GM19395 (cell line): Measurements from ENCODE around the gene CAPN9.
"Not testable (repeated sequence)": the region's sequence is repeated elsewhere in the genome, so short reads cannot be mapped to it uniquely, and the experiment has no call there.

ENCODE experiments used
- ATAC-seq: cut with Tn5 transposase; IDR thresholded peaks from one replicate; pipeline ENCODE4 v1.9.1; 2021; ENCODE audit warnings: mild to moderate bottlenecking, moderate library complexity; ENCODE audit not compliant: unreplicated experiment

The CAPN9 gene

DNA sequence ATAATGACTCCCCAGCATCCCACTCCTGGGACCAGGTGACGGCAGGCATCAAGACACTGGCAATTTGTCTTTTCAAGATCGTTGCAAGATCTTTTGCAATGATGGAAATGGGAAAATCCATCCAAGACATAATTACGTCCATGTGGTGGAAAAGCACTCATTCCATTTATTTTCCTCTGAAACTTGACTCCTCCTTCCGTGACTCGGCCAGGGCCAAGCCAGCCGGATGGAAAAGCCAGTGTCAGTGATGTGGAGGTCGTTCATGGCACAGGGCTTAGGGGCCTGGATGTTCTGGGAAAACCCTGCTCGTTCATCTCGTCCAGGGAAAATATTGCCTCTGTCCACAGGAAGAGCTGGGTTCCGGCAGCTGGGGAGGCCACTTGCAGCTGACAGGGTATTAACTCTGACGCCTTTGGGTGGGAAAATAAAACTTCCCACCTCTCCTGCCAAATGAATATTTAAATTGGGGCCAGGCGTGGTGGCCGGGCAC, 74.9 kb downstream of the CAPN9 start:
- no peak for ATAC-seq

DNA sequence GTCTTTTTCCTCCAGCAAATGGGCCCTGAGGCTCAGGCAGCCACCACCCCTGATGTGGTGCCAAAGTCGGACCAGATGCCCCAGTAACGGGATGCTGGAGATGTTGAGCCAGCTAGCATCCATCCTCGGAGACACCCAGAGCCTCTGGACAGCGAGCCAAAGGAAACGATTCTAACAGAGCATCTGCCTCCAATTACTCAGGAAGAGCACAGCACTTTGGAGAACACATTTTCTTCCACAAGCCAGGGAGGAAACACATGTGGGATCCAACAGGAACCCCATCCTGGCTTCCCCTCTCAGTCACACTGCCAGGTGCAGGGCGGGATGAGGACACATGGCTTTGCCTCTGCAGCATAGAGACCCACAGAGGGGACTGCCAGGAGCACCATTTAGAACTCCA, 76.2 kb downstream of the CAPN9 start:
- ATAC-seq = no peak

DNA sequence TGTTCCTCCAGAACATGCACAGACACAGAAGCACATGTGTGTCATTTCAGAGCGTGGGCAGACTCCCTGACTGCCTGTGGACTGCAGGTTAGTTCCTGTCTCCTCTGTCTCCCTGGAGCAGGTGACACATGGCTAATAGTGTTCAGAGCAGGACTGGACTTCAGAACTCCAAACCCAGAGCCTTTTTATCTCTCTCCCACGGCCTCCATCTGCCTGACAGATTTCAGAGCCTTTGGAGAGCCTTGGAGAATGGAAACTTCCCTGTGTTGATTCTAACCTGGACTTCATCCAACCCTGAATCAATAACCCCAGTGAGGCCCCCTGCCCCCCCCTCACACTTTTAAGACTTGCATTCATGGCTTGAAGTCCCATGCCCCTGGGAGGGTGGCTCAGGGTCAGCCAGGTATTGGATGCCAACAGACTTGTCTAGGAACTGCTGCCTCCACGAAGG, 76.8 kb downstream of the CAPN9 start:
- ATAC-seq = no peak

DNA sequence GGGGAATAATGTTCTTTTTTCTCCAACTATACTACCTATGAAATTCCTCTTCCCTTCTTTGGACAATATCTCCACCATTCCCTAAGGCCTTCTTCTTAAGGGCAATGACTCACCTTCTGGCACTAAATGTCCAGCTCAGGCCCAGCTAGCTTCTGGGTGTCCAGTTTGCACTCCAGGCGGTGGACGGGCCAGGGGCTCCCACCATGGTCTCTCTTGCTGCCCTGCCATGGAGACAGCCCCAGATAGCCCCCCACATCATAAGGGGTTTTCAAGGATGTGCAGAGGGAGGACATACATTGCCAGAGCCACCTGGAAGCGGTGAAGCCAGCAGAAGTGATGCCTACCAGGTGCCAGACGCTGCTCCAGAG, 77.3 kb downstream of the CAPN9 start:
- ATAC-seq = no peak

DNA sequence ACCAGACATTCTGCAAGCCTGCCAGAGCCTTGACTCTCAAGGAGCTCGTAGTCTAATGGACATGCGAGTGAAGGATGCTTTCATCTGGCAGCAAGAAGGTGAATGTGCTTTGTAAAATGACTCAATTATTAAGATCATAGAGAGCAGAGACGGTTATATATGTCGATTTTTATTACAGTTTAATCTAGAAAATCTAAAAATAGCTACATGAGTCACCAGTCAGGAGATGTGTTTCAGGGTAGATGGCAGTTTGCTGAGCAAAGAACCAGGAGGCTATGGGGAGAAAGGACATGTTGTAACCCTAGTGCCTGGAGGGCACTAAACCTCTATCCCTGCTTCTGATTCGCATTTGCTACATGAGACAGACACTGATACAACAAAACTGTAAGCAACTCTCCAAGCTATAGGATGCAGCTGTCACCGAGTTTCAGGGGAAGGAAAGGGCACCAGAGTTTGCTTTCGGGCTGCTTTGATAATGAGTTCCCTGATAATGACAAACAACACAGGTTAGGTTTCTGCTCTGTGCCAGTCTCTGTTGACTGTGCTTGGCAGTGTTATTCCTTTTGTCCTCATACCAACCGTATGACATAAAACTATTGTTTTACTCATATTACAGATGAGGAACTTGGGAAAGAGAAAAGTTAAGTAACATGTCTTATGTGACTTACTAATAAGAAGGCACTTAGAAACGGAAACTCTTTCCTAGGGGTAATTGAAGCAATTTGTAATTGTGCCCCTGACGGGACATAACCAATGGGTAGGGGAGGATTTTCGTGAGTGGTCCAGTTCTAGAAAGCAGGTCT, 77.9 kb downstream of the CAPN9 start:
- ATAC-seq = no peak

DNA sequence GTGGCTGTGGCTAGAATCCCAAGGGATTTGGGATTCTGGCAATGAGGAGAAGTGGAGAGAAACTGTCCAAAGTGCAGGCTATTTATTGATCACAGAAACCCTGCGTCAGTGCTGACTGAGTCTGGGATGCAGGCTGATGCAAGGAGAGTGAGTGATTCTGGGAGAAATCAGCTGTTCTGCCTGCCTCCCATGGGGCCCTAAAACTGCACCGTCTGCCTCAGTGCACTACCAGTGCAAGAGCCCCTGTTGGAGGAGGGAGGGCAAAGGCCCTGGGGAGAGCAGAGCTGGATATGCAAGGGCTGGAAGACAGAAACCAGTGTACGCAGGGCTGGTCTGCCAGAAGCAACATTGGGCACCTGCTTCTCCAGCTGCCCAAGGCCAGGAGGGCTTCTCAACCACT, 78.6 kb downstream of the CAPN9 start:
- ATAC-seq = no peak

DNA sequence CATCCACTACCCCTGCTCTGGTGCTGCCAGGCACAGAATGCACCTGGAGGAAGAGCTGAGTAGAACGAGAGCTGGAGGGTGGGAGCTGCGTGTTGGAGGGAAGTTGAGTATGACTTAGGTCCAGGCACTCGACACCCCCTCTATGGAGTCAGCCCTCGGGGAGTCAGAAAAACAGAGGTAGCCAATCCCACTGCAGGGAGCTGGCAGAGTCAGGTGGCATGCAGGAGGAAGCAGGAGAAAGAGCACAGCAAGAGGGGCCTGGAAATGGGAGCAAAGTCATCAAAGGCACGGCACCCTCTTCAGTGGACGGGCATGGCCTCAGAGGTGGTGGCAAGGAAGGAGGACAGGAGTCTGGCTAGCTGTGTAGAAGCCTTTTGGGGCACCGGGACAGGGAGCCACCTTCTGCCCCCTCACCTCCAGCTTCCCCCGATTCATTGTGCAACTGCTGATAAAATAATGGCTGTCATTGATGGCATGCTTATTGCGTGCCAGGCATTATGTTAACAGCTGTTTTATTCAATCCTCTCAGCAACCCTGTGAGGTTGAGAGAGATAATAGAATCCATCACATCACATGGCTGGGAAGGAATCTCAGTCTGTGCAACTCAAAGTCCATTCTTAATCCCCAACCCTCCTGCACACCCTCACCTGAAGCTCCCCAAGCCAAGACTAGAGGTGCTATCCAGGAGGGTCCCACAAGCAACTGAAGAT, 79.1 kb downstream of the CAPN9 start:
- no peak for ATAC-seq

DNA sequence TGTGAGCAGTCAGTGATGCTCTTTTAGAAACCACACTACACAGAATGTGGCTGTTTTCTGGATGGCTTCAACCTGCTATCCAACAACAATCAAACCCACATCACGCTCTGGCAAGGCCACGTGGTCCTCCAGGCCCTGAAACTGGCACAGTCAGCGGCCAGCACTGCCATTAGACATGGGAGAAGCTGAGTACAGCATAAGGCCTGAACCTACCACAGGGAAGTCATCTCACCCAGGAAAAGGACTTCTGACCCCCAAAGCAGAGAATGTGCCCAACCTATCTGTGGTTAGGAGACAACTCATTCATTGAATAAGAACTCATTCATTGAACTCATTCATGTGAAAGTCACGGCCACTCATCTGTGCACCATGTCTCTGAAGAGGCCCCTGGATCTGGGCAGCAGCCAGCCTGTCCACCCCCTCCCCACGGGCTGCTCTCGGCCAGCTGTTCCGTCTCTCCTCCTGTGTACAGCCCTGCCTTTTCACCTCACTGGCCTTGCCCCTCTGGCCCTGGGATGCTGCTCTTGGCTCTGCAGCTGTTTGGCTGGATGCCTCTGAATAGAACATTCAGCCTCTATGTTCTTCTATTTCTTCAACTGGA, 80.0 kb downstream of the CAPN9 start:
- no peak for ATAC-seq

DNA sequence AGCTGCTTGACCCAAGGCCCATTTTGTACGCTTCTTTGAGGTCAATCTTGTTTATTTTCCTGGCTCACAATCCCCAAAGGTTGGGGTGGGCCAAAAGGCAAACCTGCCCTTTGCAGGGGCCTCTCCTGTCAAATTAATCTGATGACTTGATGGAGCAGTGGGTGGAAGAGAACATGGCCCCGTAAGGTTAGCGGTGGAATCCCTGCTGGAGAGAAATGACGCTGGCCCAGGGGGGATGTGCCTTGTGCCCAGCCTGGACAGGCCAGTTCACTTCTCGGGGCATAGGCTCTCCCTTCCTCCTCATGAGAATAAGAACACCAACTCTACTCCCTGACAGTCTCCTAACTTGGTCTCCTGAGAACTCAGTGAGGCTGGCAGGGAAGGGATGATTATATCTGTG, 80.6 kb downstream of the CAPN9 start:
- ATAC-seq = no peak

DNA sequence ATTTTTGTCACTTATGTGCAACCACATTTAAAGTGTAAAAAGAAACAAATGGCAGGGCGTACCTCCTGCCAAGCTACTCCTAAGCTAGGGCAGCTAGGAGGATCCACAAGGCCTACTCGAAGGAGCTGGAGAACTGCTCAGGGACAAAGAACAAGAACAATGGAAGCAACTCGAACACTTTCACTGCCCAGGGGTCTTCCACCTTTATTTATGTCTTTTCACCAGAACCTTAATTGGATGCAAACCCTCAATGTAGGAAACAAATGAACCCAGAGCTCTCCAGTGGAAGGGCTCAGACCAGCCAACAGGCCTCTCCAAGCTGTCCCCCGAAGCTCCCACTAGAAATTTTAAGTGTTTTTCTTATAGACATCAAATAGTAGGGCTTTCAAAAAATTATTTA, 81.2 kb downstream of the CAPN9 start:
- ATAC-seq = no peak

DNA sequence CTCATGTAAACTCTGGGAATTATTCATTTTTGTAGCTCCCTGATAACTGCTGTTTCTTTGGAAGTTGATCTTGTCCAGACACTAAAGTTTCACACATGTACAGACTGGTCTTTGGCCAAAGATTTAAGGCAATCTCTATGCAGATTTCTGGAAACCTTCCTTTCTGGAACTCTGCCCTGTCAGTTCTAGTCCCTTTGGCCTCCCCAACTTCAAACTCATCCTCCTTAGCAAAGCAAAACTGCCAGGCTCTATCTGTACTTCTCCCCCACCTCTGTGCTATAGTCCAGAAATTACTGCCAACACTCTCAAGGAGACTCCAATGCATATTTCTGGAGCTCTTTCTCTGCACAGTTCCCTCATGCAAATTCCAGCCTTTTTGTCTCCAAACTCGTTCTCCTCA, 84.6 kb downstream of the CAPN9 start:
- no peak for ATAC-seq

DNA sequence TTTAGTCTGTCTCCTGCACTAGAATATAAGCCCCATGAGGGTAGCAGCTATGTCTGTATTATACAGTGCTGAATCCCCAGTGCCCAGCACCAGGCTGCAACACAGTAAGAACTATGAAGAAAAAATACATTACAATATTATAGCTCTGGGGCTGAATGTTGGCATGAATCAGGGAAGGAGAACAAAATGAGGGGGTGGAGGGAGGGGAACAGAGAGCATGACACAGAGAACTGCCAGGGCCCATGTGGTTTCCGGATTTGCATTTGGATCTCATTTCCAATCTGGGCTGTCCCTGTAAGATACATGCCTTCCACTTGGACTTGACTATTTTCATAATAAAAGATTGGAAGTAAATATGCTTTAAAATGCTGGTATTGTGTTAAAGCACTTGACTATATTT, 85.3 kb downstream of the CAPN9 start:
- ATAC-seq = no peak

DNA sequence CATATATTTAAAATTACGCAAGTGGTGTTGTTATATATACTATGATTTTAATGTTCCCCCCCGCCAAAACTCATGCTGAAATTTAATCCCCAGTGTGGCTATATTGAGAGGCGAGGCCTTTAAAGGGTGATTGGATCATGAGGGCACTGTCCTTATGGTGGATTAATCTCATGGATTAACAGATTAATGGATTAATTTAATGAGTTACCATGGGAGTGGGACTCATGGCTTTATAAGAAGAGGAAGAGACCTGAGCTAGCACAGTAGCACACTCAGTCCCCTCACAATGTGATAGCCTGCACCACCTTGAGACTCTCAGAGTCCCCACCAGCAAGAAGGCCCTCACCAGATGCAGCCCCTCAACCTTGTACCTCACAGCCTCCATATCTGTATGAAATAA, 86.3 kb downstream of the CAPN9 start:
- no peak for ATAC-seq

DNA sequence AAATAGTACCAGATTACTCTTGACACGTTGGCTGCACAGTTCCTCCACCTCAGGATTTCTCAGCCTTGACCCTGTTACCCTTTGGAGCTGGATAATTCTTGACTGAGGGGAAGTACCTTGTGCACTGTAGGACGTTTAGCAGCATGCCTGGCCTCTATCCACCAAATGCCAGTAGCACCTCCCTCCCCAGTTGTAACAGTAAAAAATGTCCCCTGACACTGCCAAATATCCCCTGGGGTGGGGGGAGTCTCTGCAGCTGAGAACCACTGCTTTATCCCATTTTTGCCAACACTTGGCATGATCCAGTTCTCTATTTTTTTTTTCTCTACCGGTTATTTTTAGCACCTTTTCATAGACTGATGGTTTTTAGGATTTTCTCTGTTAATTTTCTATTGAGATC, 87.1 kb downstream of the CAPN9 start:
- ATAC-seq = no peak

DNA sequence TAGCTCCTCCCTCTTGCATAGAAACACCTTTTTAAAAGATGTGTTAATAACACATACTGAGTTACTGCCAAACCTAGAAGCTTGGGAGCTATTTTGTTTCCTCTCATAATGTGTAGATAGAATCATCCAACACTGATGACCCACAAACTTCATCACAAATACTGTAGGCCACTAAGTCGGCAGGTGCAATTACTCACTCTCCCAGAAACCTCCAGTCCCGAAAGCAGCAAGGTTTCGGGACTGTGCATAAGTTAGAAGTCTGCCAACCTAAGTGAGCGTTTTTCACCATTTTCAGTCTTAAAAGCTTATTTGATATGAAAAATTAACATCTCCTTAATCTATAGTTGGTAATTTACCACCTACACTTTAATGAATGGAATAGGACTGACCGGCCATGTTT, 89.2 kb downstream of the CAPN9 start:
- ATAC-seq = no peak

DNA sequence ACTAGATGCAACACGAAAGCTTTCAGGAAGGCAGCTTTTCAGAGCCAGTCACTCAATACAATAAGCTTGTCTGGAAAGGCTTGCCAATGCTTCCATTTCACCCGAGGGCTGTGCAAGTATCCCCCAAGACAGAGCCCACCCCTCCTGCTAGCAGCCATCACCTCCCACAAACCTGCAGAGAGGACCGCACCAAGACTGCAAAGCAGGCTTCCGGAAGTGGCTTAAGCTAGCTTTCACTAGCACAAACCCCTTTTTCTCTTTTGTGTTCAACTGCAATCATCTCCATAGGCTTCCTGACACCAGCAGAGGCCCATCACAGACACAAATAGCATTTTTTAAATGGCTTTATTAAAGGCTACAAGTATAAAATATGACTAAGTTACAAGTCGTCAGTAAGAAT, 89.6 kb downstream of the CAPN9 start:
- ATAC-seq = no peak

DNA sequence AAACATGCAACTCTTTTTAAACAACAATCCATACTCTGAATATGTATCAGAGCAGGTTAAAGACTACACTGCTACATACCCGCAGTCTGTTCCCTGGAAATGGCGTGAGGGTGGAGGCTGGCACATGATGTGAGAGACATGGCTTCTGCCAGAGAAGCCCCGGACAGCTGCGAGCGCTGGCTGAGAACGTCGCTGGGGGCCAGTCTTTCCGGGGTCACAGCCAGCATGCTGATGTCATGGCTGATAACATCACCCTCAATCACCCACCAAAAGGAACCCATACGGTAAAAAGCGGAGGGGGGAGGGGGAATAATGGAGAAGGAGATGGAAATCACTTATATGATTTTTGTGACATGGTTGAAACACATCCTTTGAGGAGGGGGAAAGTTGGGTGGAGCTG, 92.0 kb downstream of the CAPN9 start:
- no peak for ATAC-seq

DNA sequence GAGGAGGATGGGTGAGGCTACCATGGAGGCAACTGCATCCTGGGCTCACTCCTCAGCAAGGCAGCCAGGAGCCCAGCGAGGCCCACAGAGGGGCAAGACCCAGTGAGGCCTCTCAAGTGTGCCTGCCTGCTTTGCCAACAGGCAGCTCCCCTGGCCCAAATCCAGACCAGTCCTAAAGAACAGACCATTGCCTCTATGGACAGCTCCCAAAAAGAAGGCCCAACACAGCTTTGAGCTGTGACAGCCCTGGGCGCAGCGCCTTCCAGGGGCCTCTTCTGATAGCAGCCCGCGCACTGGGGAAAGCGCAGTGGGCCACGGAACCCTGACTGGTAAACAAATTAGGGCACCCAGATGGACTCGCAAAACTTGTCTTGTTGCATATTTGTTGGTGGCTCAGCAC, 95.6 kb downstream of the CAPN9 start:
- ATAC-seq = no peak

DNA sequence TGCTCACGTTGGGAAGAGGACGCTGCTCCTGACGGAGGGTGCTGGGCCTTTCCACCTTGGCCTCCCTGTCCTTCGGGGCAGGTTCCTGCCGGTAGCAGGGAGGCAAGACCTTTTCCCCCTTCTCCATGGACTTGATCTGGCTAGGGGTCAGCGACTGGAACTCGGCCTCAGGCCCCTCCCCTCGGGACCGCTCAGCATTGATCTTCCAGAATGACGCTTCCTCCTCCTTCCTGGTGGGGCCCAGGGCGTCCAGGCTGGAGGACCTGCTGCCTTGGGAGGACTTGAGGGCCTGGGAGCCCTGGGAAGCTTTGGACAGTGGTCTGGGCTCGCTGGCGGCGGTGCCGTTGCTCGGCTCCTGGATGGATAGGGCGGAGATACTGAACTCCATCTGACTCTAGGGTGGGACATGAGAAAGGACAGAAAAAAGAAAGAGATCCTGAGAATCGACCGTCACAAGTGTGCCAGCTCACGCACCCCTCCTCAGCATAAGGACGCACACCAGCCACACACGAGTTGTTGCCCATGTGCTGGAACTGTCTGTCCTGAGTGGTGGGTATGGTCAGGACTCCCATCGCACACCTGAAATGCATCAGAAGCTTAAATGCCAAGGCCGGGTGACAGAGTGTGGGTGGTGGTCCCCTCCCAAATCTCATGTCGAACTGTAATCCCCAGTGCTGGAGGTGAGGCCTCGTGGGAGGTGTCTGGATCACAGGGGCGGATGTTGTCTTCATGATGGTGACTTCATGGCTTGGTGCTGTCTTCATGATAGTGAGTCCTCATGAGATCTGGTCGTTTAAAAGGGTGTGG, 96.5 kb downstream of the CAPN9 start:
- no peak for ATAC-seq

DNA sequence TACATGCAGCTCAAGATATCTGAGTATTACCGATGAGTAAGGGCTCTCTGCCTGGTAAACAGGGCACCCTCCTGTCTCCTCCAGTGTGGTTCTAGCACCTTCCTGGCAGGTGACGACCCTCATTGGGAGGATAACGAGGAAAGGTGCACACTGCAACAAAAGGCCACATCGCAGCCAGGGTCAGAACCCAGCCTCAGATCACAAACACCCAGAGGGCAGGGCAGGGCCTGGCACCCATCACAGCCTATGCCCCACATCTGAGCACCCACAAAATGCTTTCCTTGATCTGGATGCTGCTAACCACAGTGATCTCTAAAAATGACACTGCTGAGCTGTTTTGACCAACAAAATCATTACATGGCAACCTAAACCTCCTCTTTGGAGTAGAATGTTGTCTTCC, 97.4 kb downstream of the CAPN9 start:
- ATAC-seq = no peak

DNA sequence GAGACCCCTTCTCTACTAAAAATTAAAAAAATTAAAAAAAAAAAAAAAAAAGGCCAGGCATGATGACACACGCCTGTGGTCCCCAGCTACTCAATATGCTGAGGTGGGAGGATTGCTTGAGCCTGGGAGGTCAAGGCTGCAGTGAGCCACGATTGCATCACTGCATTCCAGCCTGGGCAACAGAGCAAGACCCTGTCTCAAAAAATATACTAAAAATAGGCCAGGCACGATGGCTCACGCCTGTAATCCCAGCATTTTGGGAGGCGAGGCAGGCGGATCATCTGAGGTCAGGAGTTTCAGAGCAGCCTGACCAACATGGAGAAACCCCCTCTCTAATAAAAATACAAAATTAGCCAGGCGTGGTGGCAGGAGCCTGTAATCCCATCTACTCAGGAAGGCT, 98.0 kb downstream of the CAPN9 start:
- not testable (repeated sequence) for ATAC-seq
